ENCODE measurements around the gene EXD3. TPM values are rescaled to one million over a fixed set of nuclear protein-coding genes. Genes with fewer than 3 reads are reported as not detected.

The EXD3 gene
- total and polyA plus RNA-seq, 2 of the 4 experiments (the other 2 are of a cell fraction), result 1.1 to 7.4 TPM

- ChIA-PET CTCF (no interaction called here), POLR2A (ENCODE audit: unreplicated experiment) (no interaction called here)
- H2AK9ac ChIP-seq (replicated peaks; ENCODE audit: low read depth, low read length, poor library complexity), result no peak overlapping the region
- H3K9me1 ChIP-seq (ENCODE audit: insufficient read depth, low read length), result no peaks in the 10 kb centered on the region
- no peak overlapping the region for H3K4me3 ChIP-seq (ENCODE audit: insufficient read depth, low read depth, low read length)
- H4K8ac ChIP-seq (ENCODE audit: low read depth in 2 of 2, low read length in 2 of 2), result no peak overlapping the region
- H2BK15ac ChIP-seq (ENCODE audit: low read depth, low read length), result no peak overlapping the region
- H2BK20ac ChIP-seq (ENCODE audit: low read depth, low read length), result no peak overlapping the region
- TF ChIP-seq RFX5 (IDR thresholded peaks at IDR 0.05; ENCODE audit: low read depth, low read length) (no peak), ELK1 (IDR thresholded peaks at IDR 0.05; ENCODE audit: borderline replicate concordance, low read depth, low read length) (no peak), NFE2L2 (IDR thresholded peaks at IDR 0.05; ENCODE audit: low read depth, low read length) (no peak), RCOR1 (IDR thresholded peaks at IDR 0.05; ENCODE audit: insufficient replicate concordance, low read length) (no peak), CHD1 (IDR thresholded peaks at IDR 0.05; ENCODE audit: low read depth, low read length) (no peak), CEBPB (IDR thresholded peaks at IDR 0.05; ENCODE audit: low read depth, low read length) (no peak), FOS (IDR thresholded peaks at IDR 0.05; ENCODE audit: low read depth, low read length) (no peak), BHLHE40 (IDR thresholded peaks at IDR 0.05; ENCODE audit: low read depth, low read length) (no peak), MAFK (IDR thresholded peaks at IDR 0.05; ENCODE audit: low read depth, low read length) (no peak), MAZ (IDR thresholded peaks at IDR 0.05; ENCODE audit: borderline replicate concordance, low read depth, low read length) (no peak), MXI1 (IDR thresholded peaks at IDR 0.05; ENCODE audit: borderline replicate concordance, low read depth, low read length) (no peak)
- 25% methylated on average over 5 of the region's 16 CpGs; no CpG with 5 or more reads in 1 of the 2 experiments for WGBS, 2 experiments (ENCODE audit: extremely low coverage in 2 of 2, insufficient read length in 1 of 2)
- no peak overlapping the region for H3K56ac ChIP-seq (ENCODE audit: extremely low read depth, insufficient read depth, low read length)
- peaks cover 4% of the 10 kb centered on the region; the same call in 1 of the 2 replicates for H4K20me1 ChIP-seq (ENCODE audit: insufficient read depth, low read length)
- peaks cover 3% of the 10 kb centered on the region for H3K4me1 ChIP-seq (ENCODE audit: control insufficient read depth, insufficient read depth, low read length)
- no peak overlapping the region for H3K18ac ChIP-seq (ENCODE audit: low read depth, low read length)
- peaks cover 33% of the 10 kb centered on the region for H3K27me3 ChIP-seq (ENCODE audit: control insufficient read depth, insufficient read depth, low read length)
- dilution Hi-C loops (cut with HindIII; ENCODE audit: low sequenced_read_pairs, unreplicated experiment), result no loop called here
- H3K4me2 ChIP-seq (ENCODE audit: low read depth, low read length), result no peak overlapping the region
- H4K5ac ChIP-seq (ENCODE audit: low read depth, low read length), result no peak overlapping the region
- H2AFZ ChIP-seq (replicated peaks; ENCODE audit: low read length, poor library complexity), result no peak overlapping the region
- H4K91ac ChIP-seq (ENCODE audit: insufficient read depth, low read depth, low read length), result no peak overlapping the region
- no peak overlapping the region for H2BK120ac ChIP-seq (ENCODE audit: low read depth, low read length)
- DNase-seq (no peak), ATAC-seq (ENCODE audit: low read depth) (no peak)
- BruUV-seq (replicated peaks), result no TSS peak
- H3K79me1 ChIP-seq (ENCODE audit: low read depth in 1 of 2, low read length in 2 of 2), result no peaks in the 10 kb centered on the region
- no peak overlapping the region for H2AK5ac ChIP-seq (ENCODE audit: low read depth, low read length)
- no peak overlapping the region for H3K9ac ChIP-seq (ENCODE audit: low read depth, low read length)
- no peak overlapping the region for H2BK5ac ChIP-seq (ENCODE audit: low read depth, low read length, poor library complexity, severe bottlenecking)
- no peak overlapping the region for H3K27ac ChIP-seq (ENCODE audit: insufficient read depth, low read length)
- in situ Hi-C loops (cut with MboI; ENCODE audit: low sequenced_read_pairs), result no loop called here
- no peaks in the 10 kb centered on the region for H3K36me3 ChIP-seq (ENCODE audit: control insufficient read depth, insufficient read depth, low read length)
- intact Hi-C loops (cut with micrococcal nuclease), result loop anchor here (2.0 kb wide), 1 partner anchor 107 kb away; no protein-coding TSS in a partner anchor
- H3K23ac ChIP-seq (ENCODE audit: low read depth, low read length), result no peak overlapping the region
- no peak overlapping the region for H3K4ac ChIP-seq (ENCODE audit: low read depth, low read length)
- no peaks in the 10 kb centered on the region for H3K9me3 ChIP-seq (ENCODE audit: control insufficient read depth, insufficient read depth, low read length)
- H3K14ac ChIP-seq (replicated peaks; ENCODE audit: low read depth, low read length), result no peak overlapping the region
Observed at GRCh38 chr9:137299938-137300337, 123.0 kb downstream of the EXD3 start.

Measured in IMR-90 (cell line).